ENCODE data around the gene FGF16. TPM values are rescaled to one million over a fixed set of nuclear protein-coding genes. Genes with fewer than 3 reads are reported as not detected.
A peak's percentile ranks its signal among the peaks of the same experiment; 100 is the strongest.
"Not testable (repeated sequence)": the region's sequence is repeated elsewhere in the genome, so short reads cannot be mapped to it uniquely, and the experiment has no call there.

FGF16 gene
- under 1 TPM; 0.30 to 0.55 TPM for total RNA-seq
- polyA plus RNA-seq (ENCODE audit: insufficient read length in 2 of 2) = 1 to 10 TPM in 1 of 2 donors, under 1 TPM in 1; 0.98 to 1.1 TPM
- long read RNA-seq, donor 1, partial matches to known transcripts = 0 of 1 reads
- long read RNA-seq, donor 1, other reads (novel, unspliced or antisense) = 0 of 1 reads
- long read RNA-seq, donor 2, partial matches to known transcripts = 0 of 1 reads
- long read RNA-seq, donor 2, other reads (novel, unspliced or antisense) = 0 of 1 reads
- long read RNA-seq, donor 3, partial matches to known transcripts = 0 of 1 reads
- long read RNA-seq, donor 3, other reads (novel, unspliced or antisense) = 0 of 1 reads
- long read RNA-seq, donor 4 = 0 reads

DNA sequence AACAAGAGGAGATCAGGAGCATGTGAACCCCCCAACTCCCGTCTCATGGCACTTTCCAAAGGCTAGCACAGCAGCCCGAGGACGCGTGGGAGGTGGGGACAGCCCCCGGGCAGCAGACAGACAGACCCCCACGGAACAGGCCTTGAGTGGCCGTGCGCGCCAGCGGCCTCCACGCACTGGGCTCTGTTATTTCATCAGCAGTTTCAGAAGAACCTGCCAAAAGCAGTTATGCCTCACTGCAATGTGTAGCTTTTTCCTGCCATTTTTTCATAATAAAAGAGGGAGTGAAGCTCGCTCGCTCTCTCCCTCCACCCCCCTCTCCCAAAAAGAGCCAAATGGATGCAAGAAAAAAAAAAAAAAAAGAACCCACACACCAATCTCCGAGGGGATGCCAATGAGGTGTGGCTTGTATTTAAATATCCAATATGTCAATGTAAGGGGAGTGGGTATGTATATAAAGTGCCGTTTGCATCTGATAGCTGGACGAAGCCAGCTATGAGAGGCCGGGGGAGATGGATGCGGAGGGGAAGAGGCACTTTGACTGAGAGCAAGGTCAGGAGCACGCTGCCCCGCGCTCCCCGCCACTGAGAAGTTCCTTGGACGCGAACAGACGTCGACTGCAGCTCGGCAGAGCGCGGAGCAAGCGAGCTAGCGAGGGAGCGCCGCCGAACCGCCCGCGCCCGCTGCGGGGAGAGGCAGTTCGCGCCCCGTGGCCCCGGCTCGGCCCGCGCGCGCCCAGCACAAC lies at the start of gene FGF16:
Gene FGF16, plus strand, starts transcription at position 482 of the 745 bp plus-strand sequence. CDS start 286 bp downstream, outside the sequence.
- H3K4me1 ChIP-seq (ENCODE audit: control insufficient read depth, insufficient read depth, low read length) = peaks cover 16% of the 10 kb centered on the region
- 23% methylated on average over 43 of the region's 48 CpGs for WGBS (ENCODE audit: insufficient coverage)
- H3K9me3 ChIP-seq (ENCODE audit: control insufficient read depth, insufficient read depth, low read length) = no peaks in the 10 kb centered on the region
- H3K36me3 ChIP-seq (ENCODE audit: control insufficient read depth, insufficient read depth, low read length) = no peaks in the 10 kb centered on the region
- peaks cover 23% of the 10 kb centered on the region for H3K27me3 ChIP-seq (ENCODE audit: control insufficient read depth, insufficient read depth, low read length)
- peak in 2 of 6 donors; percentile 21 to 34 for DNase-seq (ENCODE audit: low read depth in 4 of 6, low spot score in 6 of 6)
- no peak within 1 kb of the TSS for H3K27ac ChIP-seq (ENCODE audit: low read depth, low read length)
- H3K4me3 ChIP-seq (ENCODE audit: low read depth, low read length) = no peak within 1 kb of the TSS

DNA sequence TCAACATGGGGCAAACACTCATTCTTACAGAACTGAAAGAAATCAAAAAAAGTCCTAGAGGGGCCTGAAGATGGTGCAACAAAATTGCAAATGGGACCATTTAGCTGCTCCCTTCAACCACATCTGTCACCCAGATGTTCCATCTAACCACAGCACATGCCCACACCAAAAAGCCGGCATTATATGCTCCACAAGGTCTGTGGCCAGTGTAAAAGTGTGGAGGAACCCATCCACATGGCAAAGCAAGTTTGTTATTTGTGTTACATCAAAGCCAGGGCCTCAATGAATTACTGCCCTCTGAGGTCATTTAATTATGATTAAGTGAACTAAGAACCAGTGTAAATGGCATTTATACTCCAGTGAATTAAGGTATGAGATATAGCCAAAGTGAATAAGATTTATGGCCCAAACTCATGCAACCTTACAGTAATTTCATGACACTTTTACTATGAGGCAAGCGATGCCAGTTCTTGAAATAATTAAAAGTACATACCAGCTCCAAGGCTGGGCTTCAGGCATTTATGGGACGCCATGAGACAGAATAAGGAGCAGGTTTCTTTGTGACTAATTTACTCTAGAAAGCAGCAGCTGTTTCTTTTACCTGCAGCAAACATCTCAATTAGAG lies 48.7 kb upstream of the FGF16 start:
- Histone ChIP-seq H3K4me1 (ENCODE audit: control insufficient read depth, insufficient read depth, low read length) (no peaks in the 10 kb centered on the region), H3K27ac (ENCODE audit: low read depth, low read length) (no peak overlapping the region), H3K4me3 (ENCODE audit: low read depth, low read length) (no peak overlapping the region), H3K27me3 (ENCODE audit: control insufficient read depth, insufficient read depth, low read length) (no peaks in the 10 kb centered on the region), H3K9me3 (ENCODE audit: control insufficient read depth, insufficient read depth, low read length) (no peaks in the 10 kb centered on the region), H3K36me3 (ENCODE audit: control insufficient read depth, insufficient read depth, low read length) (no peaks in the 10 kb centered on the region)
- no peak for DNase-seq (ENCODE audit: low read depth in 4 of 6, low spot score in 6 of 6)
- no CpG with 5 or more reads among the region's 3 CpGs for WGBS (ENCODE audit: insufficient coverage)

DNA sequence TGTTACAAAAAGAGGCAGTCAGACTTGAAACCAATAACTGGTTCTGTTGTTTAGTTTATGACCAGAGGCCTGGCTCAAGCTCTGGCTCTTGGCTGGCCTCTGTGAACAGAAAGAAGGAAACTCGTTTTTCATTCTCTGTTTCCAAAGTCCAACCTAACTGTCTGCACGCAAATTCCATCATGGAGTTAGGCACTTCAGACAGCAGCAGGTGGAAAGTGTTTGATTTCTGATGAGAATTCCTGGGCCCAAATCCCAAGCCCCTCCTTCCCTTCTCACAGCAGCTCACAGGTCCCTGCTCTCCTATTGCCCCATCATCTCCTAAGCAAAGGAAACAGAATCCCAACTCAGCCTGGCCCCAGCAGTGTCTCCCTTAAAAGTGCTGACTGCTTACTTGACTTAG lies 42.8 kb upstream of the FGF16 start:
- DNase-seq (ENCODE audit: low read depth in 4 of 6, low spot score in 6 of 6) = no peak
- Histone ChIP-seq H3K9me3 (ENCODE audit: control insufficient read depth, insufficient read depth, low read length) (no peaks in the 10 kb centered on the region), H3K4me3 (ENCODE audit: low read depth, low read length) (no peak overlapping the region), H3K27ac (ENCODE audit: low read depth, low read length) (no peak overlapping the region), H3K36me3 (ENCODE audit: control insufficient read depth, insufficient read depth, low read length) (no peaks in the 10 kb centered on the region), H3K4me1 (ENCODE audit: control insufficient read depth, insufficient read depth, low read length) (no peaks in the 10 kb centered on the region), H3K27me3 (ENCODE audit: control insufficient read depth, insufficient read depth, low read length) (no peaks in the 10 kb centered on the region)
- WGBS (ENCODE audit: insufficient coverage) = no CpG with 5 or more reads among the region's 2 CpGs

DNA sequence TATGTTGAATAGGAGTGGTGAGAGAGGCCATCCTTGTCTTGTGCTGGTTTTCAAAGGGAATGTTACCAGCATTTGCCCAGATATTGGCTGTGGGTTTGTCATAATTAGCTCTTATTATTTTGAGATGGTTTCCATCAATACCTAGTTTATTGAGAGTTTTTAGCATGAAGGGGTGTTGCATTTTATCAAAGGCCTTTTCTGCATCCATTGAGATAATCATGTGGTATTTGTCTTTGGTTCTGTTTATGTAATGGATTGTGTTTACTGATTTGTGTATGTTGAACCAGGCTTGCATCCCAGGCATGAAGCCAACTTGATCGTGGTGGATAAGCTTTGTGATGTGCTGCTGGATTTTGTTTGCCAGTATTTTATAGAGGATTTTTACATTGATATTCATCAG lies 39.4 kb upstream of the FGF16 start:
- not testable (repeated sequence) for H3K4me1 ChIP-seq (ENCODE audit: control insufficient read depth, insufficient read depth, low read length); H3K36me3 ChIP-seq (ENCODE audit: control insufficient read depth, insufficient read depth, low read length); H3K27ac ChIP-seq (ENCODE audit: low read depth, low read length); DNase-seq (ENCODE audit: low read depth in 4 of 6, low spot score in 6 of 6); H3K4me3 ChIP-seq (ENCODE audit: low read depth, low read length); H3K27me3 ChIP-seq (ENCODE audit: control insufficient read depth, insufficient read depth, low read length); H3K9me3 ChIP-seq (ENCODE audit: control insufficient read depth, insufficient read depth, low read length)
- WGBS (ENCODE audit: insufficient coverage) = no CpG with 5 or more reads among the region's 1 CpG

DNA sequence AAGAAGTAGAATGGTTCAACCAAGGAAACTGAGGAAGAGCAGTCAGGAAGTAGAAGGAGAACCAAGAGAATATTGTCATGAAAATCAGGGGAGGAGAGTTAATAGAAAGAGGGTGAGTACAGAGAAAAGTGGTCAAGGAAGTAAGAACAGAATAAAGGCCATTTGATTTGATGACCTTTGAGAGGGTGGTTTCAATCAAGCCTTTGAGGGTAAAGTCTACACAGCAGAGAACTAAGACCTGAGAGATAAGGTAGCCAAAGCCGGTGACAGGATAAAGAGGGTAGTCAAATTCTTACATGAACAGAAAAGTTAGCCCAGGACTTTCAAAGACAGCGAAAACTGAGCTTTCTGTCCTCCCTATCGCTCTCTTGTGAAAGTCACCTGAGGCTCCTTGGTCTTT lies 34.6 kb upstream of the FGF16 start:
- no peak for DNase-seq (ENCODE audit: low read depth in 4 of 6, low spot score in 6 of 6)
- Histone ChIP-seq H3K9me3 (ENCODE audit: control insufficient read depth, insufficient read depth, low read length) (no peaks in the 10 kb centered on the region), H3K27ac (ENCODE audit: low read depth, low read length) (no peak overlapping the region), H3K4me1 (ENCODE audit: control insufficient read depth, insufficient read depth, low read length) (no peaks in the 10 kb centered on the region), H3K27me3 (ENCODE audit: control insufficient read depth, insufficient read depth, low read length) (no peaks in the 10 kb centered on the region), H3K36me3 (ENCODE audit: control insufficient read depth, insufficient read depth, low read length) (no peaks in the 10 kb centered on the region), H3K4me3 (ENCODE audit: low read depth, low read length) (no peak overlapping the region)
- WGBS (ENCODE audit: insufficient coverage) = 94% methylated on average over 2 of the region's 3 CpGs

DNA sequence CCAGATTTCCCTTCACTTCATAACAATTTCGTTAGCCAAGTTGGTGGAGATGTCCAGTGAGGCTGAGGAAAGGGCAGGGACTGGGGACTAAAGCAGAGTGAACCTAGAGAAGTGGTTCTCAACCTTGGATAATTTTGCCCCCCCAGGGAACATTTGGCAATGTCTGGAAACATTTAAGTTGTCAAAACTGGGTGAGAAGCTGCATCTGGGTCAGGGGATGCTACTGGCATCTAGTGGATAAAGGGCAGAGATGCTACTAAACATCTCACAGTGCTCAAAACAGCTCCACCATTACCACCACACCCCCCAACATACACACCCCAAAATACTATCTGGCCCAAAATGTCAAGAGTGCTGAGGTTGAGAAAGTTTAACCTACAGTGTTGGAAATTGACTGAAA lies 32.0 kb upstream of the FGF16 start:
- Histone ChIP-seq H3K27me3 (ENCODE audit: control insufficient read depth, insufficient read depth, low read length) (no peaks in the 10 kb centered on the region), H3K9me3 (ENCODE audit: control insufficient read depth, insufficient read depth, low read length) (no peaks in the 10 kb centered on the region), H3K4me3 (ENCODE audit: low read depth, low read length) (no peak overlapping the region), H3K4me1 (ENCODE audit: control insufficient read depth, insufficient read depth, low read length) (no peaks in the 10 kb centered on the region), H3K27ac (ENCODE audit: low read depth, low read length) (no peak overlapping the region), H3K36me3 (ENCODE audit: control insufficient read depth, insufficient read depth, low read length) (no peaks in the 10 kb centered on the region)
- WGBS (ENCODE audit: insufficient coverage) = no CpG with 5 or more reads among the region's 1 CpG
- DNase-seq (ENCODE audit: low read depth in 4 of 6, low spot score in 6 of 6) = no peak

DNA sequence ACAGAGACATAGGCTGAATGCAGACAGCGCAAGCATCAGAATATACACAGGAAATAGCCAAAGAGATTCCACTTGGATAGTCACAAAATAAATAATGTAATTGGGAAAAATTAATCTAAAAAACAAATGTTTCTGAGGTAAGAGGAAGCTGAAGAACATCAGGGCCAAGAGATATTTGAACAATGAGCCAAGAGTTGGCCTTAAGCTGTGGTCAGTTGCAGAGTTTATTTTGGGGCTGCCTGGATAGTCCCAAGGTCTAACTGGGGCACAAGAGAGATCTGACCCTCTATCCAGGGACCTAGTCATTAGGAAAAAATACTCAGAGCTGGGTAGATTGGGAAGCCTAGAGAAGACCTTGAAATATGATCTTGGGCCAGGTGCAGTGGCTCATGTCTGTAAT lies 31.3 kb upstream of the FGF16 start:
- H3K4me3 ChIP-seq (ENCODE audit: low read depth, low read length) = no peak overlapping the region
- no peaks in the 10 kb centered on the region for H3K27me3 ChIP-seq (ENCODE audit: control insufficient read depth, insufficient read depth, low read length)
- WGBS (ENCODE audit: insufficient coverage) = no CpG with 5 or more reads among the region's 1 CpG
- no peaks in the 10 kb centered on the region for H3K36me3 ChIP-seq (ENCODE audit: control insufficient read depth, insufficient read depth, low read length)
- H3K9me3 ChIP-seq (ENCODE audit: control insufficient read depth, insufficient read depth, low read length) = no peaks in the 10 kb centered on the region
- H3K27ac ChIP-seq (ENCODE audit: low read depth, low read length) = no peak overlapping the region
- H3K4me1 ChIP-seq (ENCODE audit: control insufficient read depth, insufficient read depth, low read length) = no peaks in the 10 kb centered on the region
- no peak for DNase-seq (ENCODE audit: low read depth in 4 of 6, low spot score in 6 of 6)

DNA sequence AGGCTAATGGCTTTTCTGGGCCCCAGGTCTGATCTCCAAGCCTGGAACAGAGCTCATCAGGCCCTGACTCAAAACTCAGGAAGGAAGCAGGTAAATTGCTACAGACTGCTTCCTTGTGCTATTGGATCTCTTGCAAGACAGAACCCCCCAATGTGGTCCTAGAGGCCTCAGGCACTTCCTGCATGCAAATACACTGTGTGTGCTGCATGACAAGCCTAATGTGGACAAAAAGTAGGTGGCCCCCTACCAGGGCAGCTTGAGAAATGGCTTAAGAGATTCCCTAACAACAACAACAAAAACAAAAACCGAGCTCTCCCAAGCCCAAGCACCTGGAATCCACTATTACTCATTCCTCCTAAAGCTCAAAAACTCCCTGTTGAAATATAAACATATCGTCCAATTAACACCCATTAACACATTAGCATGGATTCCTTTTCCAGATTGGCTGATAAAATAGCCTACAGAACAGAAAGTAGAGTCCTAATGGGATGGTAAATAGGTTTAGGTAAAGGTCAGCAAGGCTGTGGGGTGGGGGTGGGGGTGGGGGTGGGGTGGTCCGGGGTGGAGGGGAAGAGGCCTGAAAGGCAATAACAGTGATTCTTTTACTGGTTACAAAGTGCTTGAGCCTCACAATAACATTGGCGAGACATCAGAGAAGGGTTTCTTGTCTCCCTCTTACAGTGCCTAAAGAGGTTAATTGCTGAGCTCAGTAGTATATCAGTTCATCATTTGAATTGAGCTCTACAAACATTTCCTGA lies 24.1 kb upstream of the FGF16 start:
- H3K36me3 ChIP-seq (ENCODE audit: control insufficient read depth, insufficient read depth, low read length) = no peaks in the 10 kb centered on the region
- no peaks in the 10 kb centered on the region for H3K9me3 ChIP-seq (ENCODE audit: control insufficient read depth, insufficient read depth, low read length)
- no peak overlapping the region for H3K27ac ChIP-seq (ENCODE audit: low read depth, low read length)
- WGBS (ENCODE audit: insufficient coverage) = 0% methylated on average over 1 of the region's 4 CpGs
- H3K27me3 ChIP-seq (ENCODE audit: control insufficient read depth, insufficient read depth, low read length) = no peaks in the 10 kb centered on the region
- H3K4me1 ChIP-seq (ENCODE audit: control insufficient read depth, insufficient read depth, low read length) = no peaks in the 10 kb centered on the region
- H3K4me3 ChIP-seq (ENCODE audit: low read depth, low read length) = no peak overlapping the region
- DNase-seq (ENCODE audit: low read depth in 4 of 6, low spot score in 6 of 6) = no peak

DNA sequence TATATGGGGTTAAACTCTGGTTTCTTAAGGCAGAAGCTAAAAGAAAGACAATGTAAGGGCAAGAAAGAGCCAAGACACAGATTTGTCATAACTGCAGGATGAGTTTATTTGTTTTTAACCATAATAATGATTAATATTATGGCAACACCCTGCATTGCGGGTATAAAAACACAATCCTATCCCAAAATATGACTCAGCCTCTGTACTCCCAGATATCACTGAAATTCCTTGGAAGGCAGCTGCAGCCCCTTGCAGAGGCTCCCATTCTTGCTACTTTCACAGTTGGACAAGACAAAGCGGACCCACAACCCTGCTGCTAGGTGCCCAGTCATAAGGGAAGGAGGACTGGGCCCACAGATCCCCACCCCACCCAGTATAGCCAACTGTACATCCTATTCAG lies 20.4 kb upstream of the FGF16 start:
- no peaks in the 10 kb centered on the region for H3K4me1 ChIP-seq (ENCODE audit: control insufficient read depth, insufficient read depth, low read length)
- WGBS (ENCODE audit: insufficient coverage) = 43% methylated on average over 1 of the region's 2 CpGs

More for the DNA sequence above, 20.4 kb upstream of the FGF16 start:
- no peaks in the 10 kb centered on the region for H3K27me3 ChIP-seq (ENCODE audit: control insufficient read depth, insufficient read depth, low read length)
- no peaks in the 10 kb centered on the region for H3K9me3 ChIP-seq (ENCODE audit: control insufficient read depth, insufficient read depth, low read length)
- no peak for DNase-seq (ENCODE audit: low read depth in 4 of 6, low spot score in 6 of 6)
- H3K4me3 ChIP-seq (ENCODE audit: low read depth, low read length) = no peak overlapping the region
- no peaks in the 10 kb centered on the region for H3K36me3 ChIP-seq (ENCODE audit: control insufficient read depth, insufficient read depth, low read length)
- no peak overlapping the region for H3K27ac ChIP-seq (ENCODE audit: low read depth, low read length)

Data from spinal cord (tissue), 10 donors.